DMS153 treated with DMSO at 0.1 percent for 48 hours (cell line): Measurements from ENCODE around the gene INAVA.
"Not testable (repeated sequence)": the region's sequence is repeated elsewhere in the genome, so short reads cannot be mapped to it uniquely, and the experiment has no call there.

Experiments
- DNase-seq: peaks from one replicate; lab custom pipeline; 2025; ENCODE audit not compliant: unreplicated experiment; lab: John Stamatoyannopoulos, UW

The INAVA gene

DNA sequence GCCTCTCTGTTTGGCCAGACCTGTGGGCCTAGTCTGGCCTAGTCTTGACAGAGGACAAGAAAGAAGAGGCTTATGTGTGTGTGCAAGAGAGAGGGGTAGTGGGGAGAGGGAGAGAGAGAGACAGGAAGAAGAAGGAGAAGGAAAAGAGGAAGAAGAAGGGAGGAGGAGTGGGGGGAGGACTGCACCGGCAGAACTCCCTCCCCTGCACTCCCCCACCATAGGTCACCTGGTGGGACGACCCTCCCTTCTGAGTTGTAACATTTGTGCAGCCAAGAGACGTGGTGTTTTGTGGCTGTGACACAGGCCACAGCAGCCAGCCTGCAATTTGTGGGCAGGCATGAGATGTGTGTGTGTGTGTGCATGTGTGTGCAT is 4.3 kb downstream of the INAVA start:
- DNase-seq = no peak

- DNase-seq = no peak
Measured at GRCh38 chr1:200899451-200899915, 4.8 kb downstream of the INAVA start.

GRCh38 chr1:200899954-200900867 is 5.5 kb downstream of the INAVA start:
- DNase-seq = no peak

DNA sequence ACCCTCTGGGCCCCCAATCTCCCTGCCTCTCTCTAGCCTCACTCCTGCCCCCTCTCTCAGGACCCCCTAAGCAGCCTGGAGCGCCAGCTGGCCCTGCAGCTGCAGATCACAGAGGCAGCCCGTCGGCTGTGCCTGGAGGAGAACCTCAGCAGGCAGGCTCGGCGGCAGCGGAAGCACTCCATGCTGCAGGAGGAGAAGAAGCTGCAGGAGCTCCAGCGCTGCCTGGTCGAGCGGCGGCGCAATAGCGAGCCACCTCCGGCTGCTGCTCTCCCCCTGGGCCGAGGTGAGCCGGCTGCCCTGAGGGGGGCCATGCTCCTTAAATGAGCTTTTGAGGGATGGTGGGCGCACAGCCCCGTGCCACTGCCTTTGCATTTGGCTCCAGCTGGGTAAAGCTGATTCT is 6.2 kb downstream of the INAVA start:
- DNase-seq = no peak

DNA sequence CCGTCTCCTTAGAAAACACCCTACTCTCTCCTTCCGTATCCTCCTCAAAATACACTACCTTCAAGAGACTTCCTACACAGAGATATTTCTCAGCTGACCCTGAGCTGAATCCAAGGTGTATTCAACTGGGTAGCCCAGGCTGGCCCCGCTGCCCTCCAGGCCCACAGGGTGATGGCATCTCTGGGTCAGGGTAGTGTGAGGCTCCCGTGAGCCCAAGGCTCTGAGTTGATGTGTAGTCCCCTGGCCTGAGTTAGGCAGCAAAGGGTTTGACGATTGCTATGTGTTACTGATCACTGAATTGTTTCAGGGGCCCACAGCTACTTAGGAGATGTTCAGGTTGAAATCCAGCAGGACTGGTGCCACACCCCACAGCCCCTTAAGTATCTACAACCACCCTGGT is 6.7 kb downstream of the INAVA start:
- no peak for DNase-seq

DNA sequence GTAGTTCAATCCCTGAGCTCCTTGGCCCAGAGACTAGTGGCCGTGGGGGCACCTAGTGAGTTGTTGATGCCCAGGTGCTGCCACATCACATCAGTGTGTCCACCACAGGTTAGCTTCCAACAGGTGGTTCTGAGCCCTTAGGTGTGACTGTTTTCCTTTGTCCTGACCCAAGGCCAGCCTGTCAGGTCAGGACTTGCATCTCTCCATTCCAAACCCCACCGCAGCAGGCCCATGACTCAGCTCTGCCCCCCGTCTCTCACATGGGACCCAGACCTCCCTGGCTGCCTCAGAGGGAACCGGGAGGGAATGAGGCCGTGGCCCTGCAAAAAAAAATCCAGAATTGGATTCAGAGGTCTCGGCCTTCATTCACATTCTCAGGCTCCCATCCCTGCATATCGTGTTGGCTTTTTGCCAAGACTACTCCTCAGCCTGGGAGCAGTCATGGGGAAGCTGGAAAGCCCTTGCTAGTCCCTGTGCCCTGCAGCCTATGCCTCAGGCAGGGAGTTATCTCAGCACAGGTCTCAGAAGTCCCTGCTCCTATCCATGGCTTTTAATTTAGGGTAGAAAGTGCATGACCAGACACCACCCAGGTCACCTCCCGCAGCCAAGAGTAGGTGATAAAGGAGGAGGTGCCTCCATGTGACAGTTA is 7.2 kb downstream of the INAVA start:
- no peak for DNase-seq

- DNase-seq = no peak
Measured at GRCh38 chr1:200903793-200904192, 9.1 kb downstream of the INAVA start.

DNA sequence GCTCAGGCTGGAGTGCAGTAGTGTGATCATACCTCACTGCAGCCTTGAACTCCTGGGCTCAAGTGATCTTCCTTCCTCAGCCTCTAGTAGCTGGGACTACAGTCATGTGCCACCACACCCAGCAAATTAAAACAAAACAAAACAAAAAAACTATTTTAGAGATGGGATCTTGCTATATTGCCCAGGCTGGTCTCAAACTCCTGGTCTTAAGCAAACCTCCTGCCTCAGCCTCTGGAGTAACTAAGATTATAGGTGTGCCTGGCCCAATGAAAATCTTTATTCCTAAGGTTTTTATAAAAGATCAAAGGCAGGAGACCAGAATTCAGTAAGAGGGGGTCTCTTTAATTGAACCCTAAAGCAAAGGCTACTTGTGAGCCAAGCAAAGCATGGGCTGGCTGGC is 10.1 kb downstream of the INAVA start:
- DNase-seq = no peak

- DNase-seq = no peak
Measured at GRCh38 chr1:200905411-200906052, 10.8 kb downstream of the INAVA start.

GRCh38 chr1:200906491-200906890 is 11.8 kb downstream of the INAVA start:
- DNase-seq = no peak

DNA sequence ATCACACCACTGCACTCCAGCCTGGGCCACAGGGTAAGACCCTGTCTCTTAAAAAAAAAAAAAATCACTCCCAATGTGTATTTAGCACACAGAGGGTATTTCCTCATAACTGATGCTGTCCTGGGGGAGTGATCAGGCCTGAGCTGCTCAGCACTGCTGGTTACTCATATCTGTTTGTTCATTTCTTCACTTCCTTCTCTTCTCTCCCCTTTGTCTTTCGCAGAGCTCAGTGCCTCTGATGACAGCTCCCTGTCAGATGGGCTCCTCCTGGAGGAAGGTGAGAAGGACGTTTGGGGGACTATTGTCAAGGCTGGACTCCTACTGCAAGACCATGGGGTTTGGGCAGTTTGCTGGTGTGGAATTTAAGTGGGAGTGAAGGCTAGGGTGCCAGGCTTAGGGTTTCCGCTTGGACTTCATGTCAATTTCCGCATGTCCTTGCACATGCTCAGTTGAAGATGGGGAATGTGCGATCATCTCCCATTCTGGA is 13.0 kb downstream of the INAVA start:
- no peak for DNase-seq

DNA sequence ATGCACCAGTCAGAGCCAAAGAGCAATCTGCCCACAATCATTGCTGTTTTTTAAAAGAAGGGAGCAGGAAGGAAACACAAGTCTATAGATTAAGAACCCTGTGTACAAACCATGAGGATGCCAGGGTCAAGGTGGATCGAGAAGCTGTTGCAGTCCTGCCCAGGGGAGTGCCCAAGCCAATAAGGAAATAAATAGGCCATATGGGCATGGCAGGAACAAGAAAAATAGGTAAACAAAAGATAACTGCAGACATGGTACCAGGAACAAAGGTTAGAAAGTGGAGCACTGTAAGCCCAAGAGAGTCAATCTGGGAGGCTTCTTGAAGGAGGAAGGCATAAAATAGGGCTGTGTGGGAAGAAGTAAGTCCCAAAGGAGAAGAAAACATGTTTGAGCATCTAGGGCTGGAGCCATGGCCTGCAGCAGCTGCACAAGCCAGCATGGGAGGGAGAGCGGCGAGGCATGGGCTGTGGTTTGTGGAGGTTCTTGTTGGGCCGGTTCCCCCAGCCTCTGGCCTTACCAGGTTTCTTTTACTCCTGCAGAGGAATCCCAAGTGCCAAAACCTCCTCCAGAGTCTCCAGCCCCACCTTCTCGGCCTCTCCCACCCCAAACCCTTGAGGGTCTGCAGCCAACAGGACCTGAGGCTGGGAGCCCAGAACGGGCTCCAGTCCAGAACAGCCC is 13.6 kb downstream of the INAVA start:
- no peak for DNase-seq

GRCh38 chr1:200909071-200909470 is 14.4 kb downstream of the INAVA start:
- no peak for DNase-seq

GRCh38 chr1:200909757-200910239 is 15.1 kb downstream of the INAVA start:
- DNase-seq = no peak

GRCh38 chr1:200911361-200911760 is 16.7 kb downstream of the INAVA start:
- DNase-seq = no peak

- DNase-seq = not testable (repeated sequence)
Measured at GRCh38 chr1:200911936-200912335, 17.2 kb downstream of the INAVA start.

- DNase-seq = no peak
Measured at GRCh38 chr1:200912737-200913407, 18.2 kb downstream of the INAVA start.

GRCh38 chr1:200916152-200916551 is 21.5 kb downstream of the INAVA start:
- DNase-seq = no peak

GRCh38 chr1:200916681-200917080 is 22.0 kb downstream of the INAVA start:
- DNase-seq = no peak

DNA sequence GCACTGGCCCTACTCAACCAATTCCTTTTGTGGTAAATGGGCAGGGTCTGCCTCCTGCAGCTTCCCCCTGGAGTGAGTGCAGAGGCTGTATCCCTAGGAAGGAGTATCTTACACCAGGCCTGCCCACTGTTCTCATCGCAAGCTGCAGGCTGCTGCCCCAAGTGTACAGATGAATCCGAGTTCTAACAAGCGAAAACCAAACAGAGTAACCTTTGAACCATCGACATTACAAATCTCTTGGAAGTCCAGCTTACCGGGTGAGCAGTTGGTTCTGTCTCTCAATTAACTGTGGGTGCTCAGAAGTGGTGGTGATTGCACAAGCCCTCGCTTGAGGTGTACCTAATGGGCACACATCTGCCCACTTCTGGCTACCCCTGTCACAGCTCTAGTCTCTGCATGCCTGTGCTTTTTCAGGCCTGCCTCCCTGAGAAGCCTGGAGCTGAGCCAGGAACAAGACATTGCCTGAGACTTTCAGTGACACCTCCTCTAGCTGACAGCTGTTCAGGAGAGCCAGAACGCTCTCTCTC is 22.7 kb downstream of the INAVA start:
- DNase-seq = peak; percentile 35
